ENCODE results near the gene PARPBP.
"Not testable (repeated sequence)": the region's sequence is repeated elsewhere in the genome, so short reads cannot be mapped to it uniquely, and the experiment has no call there.

- TF ChIP-seq POLR2A (IDR thresholded peaks at IDR 0.05; ENCODE audit: low read depth); CTCF (IDR thresholded peaks at IDR 0.05); POLR2AphosphoS5 (IDR thresholded peaks at IDR 0.05): not testable (repeated sequence)
Measured at GRCh38 chr12:102131442-102131841, 11.5 kb downstream of the PARPBP start.
